ENCODE results near the gene RETSAT. TPM values are rescaled to one million over a fixed set of nuclear protein-coding genes. Genes with fewer than 3 reads are reported as not detected.
A peak's percentile ranks its signal among the peaks of the same experiment; 100 is the strongest.
"Not testable (repeated sequence)": the region's sequence is repeated elsewhere in the genome, so short reads cannot be mapped to it uniquely, and the experiment has no call there.

RETSAT gene
- total and polyA plus RNA-seq, 7 donors: 26.5 to 112 (median 36.5) TPM

- H3K4me1 ChIP-seq: peaks cover 0 to 39% (median 26%) of the 10 kb centered on the region in 4 donors
- TF ChIP-seq EP300 (IDR thresholded peaks at IDR 0.05) (no peak), CTCF (IDR thresholded peaks at IDR 0.05) (no peak), POLR2A (IDR thresholded peaks at IDR 0.05) (no peak), POLR2AphosphoS5 (IDR thresholded peaks at IDR 0.05) (no peak)
- intact Hi-C loops (cut with DNase I): no loop called here
- H3K4me3 ChIP-seq: no peak overlapping the region
- H3K36me3 ChIP-seq: peaks cover 9 to 88% (median 42%) of the 10 kb centered on the region in 4 donors
- no peak overlapping the region for H3K27ac ChIP-seq
- no peaks in the 10 kb centered on the region for H3K9me3 ChIP-seq
- H3K27me3 ChIP-seq: no peaks in the 10 kb centered on the region
- WGBS, 2 donors: 90 to 91% methylated on average over 4 of the region's 4 CpGs
- DNase-seq: peak; percentile 53
These were observed 34.5 kb downstream of the RETSAT start for GRCh38 chr2:85319796-85320195.

DNA sequence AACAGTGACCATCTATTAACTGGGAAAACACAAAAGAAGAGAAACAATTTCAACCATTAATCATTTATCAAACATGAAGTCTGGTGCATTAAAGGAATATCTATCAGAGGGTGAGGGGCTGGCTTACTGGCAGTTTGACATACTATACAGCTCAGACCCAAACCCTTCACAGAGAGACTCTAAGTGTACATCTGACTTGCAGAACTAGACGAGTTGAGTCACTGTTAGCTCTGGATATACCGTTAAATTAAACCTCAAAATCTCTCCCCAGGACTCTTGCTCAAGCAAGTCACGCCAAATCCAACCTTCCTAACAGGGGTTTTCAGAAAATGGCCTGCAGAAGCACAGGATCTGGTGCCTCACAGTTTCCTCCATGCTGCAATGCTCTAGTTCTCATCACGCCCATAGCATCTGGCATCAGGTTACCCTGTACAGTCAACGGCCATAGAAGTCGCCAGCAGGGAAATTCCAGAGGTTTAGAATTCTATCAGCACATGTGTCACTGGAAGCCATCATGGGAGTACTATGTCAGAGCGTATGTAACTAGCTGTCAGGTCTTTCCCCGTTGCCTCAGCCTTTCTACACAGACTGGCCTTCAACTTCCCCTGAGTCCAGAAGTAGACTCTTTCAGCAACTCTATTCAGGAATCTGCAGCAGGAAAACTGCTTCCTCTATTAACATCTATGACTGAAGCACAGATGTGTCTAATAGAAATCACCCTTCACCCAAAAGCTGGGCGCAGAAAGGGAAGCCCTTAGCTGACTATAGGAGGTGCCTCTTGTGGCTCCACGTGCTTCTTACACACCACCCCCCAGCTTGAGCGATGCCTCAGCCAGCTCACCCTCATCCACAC lies 35.9 kb downstream of the RETSAT start:
- H3K4me3 ChIP-seq: no peak overlapping the region
- no peaks in the 10 kb centered on the region for H3K27me3 ChIP-seq
- peaks cover 0 to 27% (median 15%) of the 10 kb centered on the region in 4 donors for H3K4me1 ChIP-seq
- WGBS, 2 donors: 73 to 80% methylated on average over 11 of the region's 11 CpGs
- TF ChIP-seq EP300 (IDR thresholded peaks at IDR 0.05): no peak
- TF ChIP-seq POLR2A (IDR thresholded peaks at IDR 0.05): no peak
- no peak for TF ChIP-seq POLR2AphosphoS5 (IDR thresholded peaks at IDR 0.05)
- TF ChIP-seq CTCF (IDR thresholded peaks at IDR 0.05): no peak
- peak; percentile 57 for DNase-seq
- no peak overlapping the region for H3K27ac ChIP-seq
- intact Hi-C loops (cut with DNase I): no loop called here
- no peaks in the 10 kb centered on the region for H3K9me3 ChIP-seq
- peaks cover 9 to 79% (median 34%) of the 10 kb centered on the region in 4 donors for H3K36me3 ChIP-seq

DNA sequence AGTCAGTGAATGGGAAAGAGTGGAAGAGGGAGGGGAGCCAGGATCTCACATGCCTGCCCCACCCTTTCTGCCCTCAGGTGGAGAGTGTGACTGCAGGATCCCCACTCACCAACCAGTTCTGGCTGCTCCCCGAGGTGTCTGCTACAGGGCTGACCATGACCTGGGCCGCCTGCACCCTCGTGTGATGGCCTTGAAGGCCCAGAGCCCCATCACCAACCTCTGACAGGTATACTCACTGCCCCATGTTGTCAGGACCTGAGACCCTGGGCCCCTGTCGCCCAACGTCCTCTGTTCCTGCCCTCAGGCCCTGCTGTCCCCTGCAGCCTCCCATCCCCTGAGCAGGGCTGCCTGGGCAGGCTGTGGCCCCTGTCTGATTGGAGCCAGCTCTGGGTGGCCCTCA lies 38.4 kb downstream of the RETSAT start:
- H3K4me1 ChIP-seq; H3K4me3 ChIP-seq; H3K9me3 ChIP-seq; intact Hi-C loops (cut with DNase I); H3K27me3 ChIP-seq; H3K27ac ChIP-seq: not testable (repeated sequence)
- peaks cover 0 to 54% (median 17%) of the 10 kb centered on the region in 4 donors for H3K36me3 ChIP-seq
- WGBS, 2 donors: 75 to 82% methylated on average over 5 of the region's 5 CpGs
- peak; percentile 60 for DNase-seq

DNA sequence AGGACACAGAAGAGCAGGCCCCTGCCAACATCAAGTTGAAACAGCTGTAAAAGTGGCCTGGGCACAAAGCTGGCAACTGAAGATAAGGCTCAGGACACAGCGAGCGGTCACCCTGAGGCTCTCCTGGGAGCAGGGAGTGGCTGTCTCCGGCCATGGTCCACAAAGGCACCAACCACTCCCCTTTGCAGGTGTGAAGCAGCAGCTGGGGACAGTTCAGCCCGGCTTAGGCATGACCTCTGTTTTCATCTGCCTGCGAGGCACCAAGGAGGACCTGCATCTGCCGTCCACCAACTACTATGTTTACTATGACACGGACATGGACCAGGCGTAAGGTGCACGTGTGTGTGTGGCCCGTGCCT lies 39.5 kb downstream of the RETSAT start:
- TF ChIP-seq POLR2A (IDR thresholded peaks at IDR 0.05) (no peak), EP300 (IDR thresholded peaks at IDR 0.05) (no peak), POLR2AphosphoS5 (IDR thresholded peaks at IDR 0.05) (no peak), CTCF (IDR thresholded peaks at IDR 0.05) (no peak)
- WGBS, 2 donors: 63 to 84% methylated on average over 10 of the region's 10 CpGs
- DNase-seq: peak; percentile 50
- no peak overlapping the region for H3K4me3 ChIP-seq
- H3K27me3 ChIP-seq: no peaks in the 10 kb centered on the region
- H3K9me3 ChIP-seq: no peaks in the 10 kb centered on the region
- no peak overlapping the region for H3K27ac ChIP-seq
- intact Hi-C loops (cut with DNase I): no loop called here
- peaks cover 0 to 9% (median 2%) of the 10 kb centered on the region in 4 donors for H3K4me1 ChIP-seq
- peaks cover 0 to 43% (median 14%) of the 10 kb centered on the region in 4 donors for H3K36me3 ChIP-seq

- Histone ChIP-seq H3K36me3 (peaks cover under 1 to 28% (median 11%) of the 10 kb centered on the region in 4 donors), H3K27ac (no peak overlapping the region), H3K27me3 (no peaks in the 10 kb centered on the region), H3K4me1 (peaks cover 0 to 19% (median 15%) of the 10 kb centered on the region in 4 donors), H3K4me3 (no peak overlapping the region), H3K9me3 (no peaks in the 10 kb centered on the region)
- intact Hi-C loops (cut with DNase I): no loop called here
- DNase-seq: no peak
- WGBS, 2 donors: 88 to 94% methylated on average over 7 of the region's 7 CpGs
- TF ChIP-seq POLR2AphosphoS5 (IDR thresholded peaks at IDR 0.05) (no peak), EP300 (IDR thresholded peaks at IDR 0.05) (no peak), CTCF (IDR thresholded peaks at IDR 0.05) (no peak), POLR2A (IDR thresholded peaks at IDR 0.05) (no peak)
These were observed 41.9 kb downstream of the RETSAT start for GRCh38 chr2:85312404-85312803.

Measured in sigmoid colon (tissue), 7 donors.